H1 (cell line): ENCODE measurements around the gene SLC22A3. TPM values are rescaled to one million over a fixed set of nuclear protein-coding genes. Genes with fewer than 3 reads are reported as not detected.

Experiments used
- BCL11A ChIP-seq, 2 experiments: IDR thresholded peaks; one replicate each; pipeline ENCODE4 v1.6.1; 2011; ENCODE audit warnings: low read depth in 2 of 2, low read length in 2 of 2, mild to moderate bottlenecking in 2 of 2
- CBX5 ChIP-seq: fragments of 300-800, 300-1000 bp; sonication (generic); IDR thresholded peaks from 2 replicates; pipeline ENCODE4 v1.7.1; 2016; ENCODE audit warnings: antibody characterized with exemption, low read length, low read depth
- CBX8 ChIP-seq: fragments of 300-800, 300-1000 bp; sonication (generic); IDR thresholded peaks from 2 replicates; pipeline ENCODE4 v1.7.1; 2016; ENCODE audit warnings: low read depth, low read length, borderline replicate concordance
- CHD7 ChIP-seq: fragments of 300-600 bp; sonication (generic); IDR thresholded peaks from 2 replicates; pipeline ENCODE4 v1.7.1; 2012; ENCODE audit warnings: low read length, moderate library complexity, mild to moderate bottlenecking, inconsistent platforms; ENCODE audit not compliant: insufficient replicate concordance
- EGR1 ChIP-seq: IDR thresholded peaks from 2 replicates; pipeline ENCODE4 v1.6.1; 2011; ENCODE audit warnings: low read depth, low read length, borderline replicate concordance
- JUN ChIP-seq: IDR thresholded peaks from 2 replicates; pipeline ENCODE4 v1.6.1; 2011; ENCODE audit warnings: low read depth, mild to moderate bottlenecking, improper control_type of control experiment, low read length
- KDM5A ChIP-seq: fragments of 200-600 bp; IDR thresholded peaks from 2 replicates; pipeline ENCODE4 v1.7.1; 2012; ENCODE audit warnings: mild to moderate bottlenecking, low read length, inconsistent platforms, mixed read lengths
- SIX5 ChIP-seq: IDR thresholded peaks from 2 replicates; pipeline ENCODE4 v1.6.1; 2011; ENCODE audit warnings: mild to moderate bottlenecking, low read depth, low read length
- SRF ChIP-seq: IDR thresholded peaks from 2 replicates; pipeline ENCODE4 v1.6.1; 2011; ENCODE audit warnings: mild to moderate bottlenecking, low read depth, low read length, moderate library complexity
- SUZ12 ChIP-seq: fragments of 200-600 bp; sonication (generic); IDR thresholded peaks from 2 replicates; pipeline ENCODE4 v1.6.1; 2012; ENCODE audit warnings: mild to moderate bottlenecking, inconsistent platforms, low read length, moderate library complexity, mixed read lengths
- TAF1 ChIP-seq: IDR thresholded peaks from 2 replicates; pipeline ENCODE4 v1.6.1; 2011; ENCODE audit warnings: mild to moderate bottlenecking, low read depth, low read length
- polyA plus RNA-seq, 7 experiments: library from polyadenylated mRNA; depleted of rRNA in 3 of 7; stranded (reverse) in 5 of 7; unstranded in 2 of 7; fragments of >200 nt in 5 of 7; fragments of 200-250 nt in 2 of 7; gene quantifications; 1 replicate in 5 of 7; 2 replicates in 1 of 7; 4 replicates in 1 of 7; pipeline versions ENCODE4 v1.2.1 to v1.2.3, GENCODE V29; 2011 to 2013; ENCODE audit warnings: missing spikeins in 2 of 7, mixed read lengths in 2 of 7
- total RNA-seq: library from RNA; stranded (reverse); fragmentation: NEBNext Ultra II Directional; extraction: Animal tissue kit (Norgen Biotek cat#: 25700); gene quantifications from 2 replicates; pipeline ENCODE4 v1.2.1, GENCODE V29; 2021

SLC22A3 gene
- total and polyA plus RNA-seq, 2 of the 8 experiments (the other 6 are each of a cell fraction or from before 2014, with no cell fraction given): 1.0 to 2.9 TPM

- TF ChIP-seq CHD7 (no peak), SRF (no peak), KDM5A (no peak), SIX5 (no peak), CBX5 (no peak), SUZ12 (no peak), JUN (no peak), BCL11A (IDR thresholded peaks at IDR 0.05; ENCODE audit: low read depth in 2 of 2, low read length in 2 of 2) (no peak), TAF1 (no peak), CBX8 (no peak), EGR1 (no peak)
Measured at GRCh38 chr6:160438481-160438880, 90.3 kb downstream of the SLC22A3 start (continued).
